NCI-H526 (cell line): Measurements from ENCODE around the gene KDM5B.

Source experiments
- DNase-seq, 2 experiments: peaks; one replicate each; lab custom pipeline; 2025; lab: John Stamatoyannopoulos, UW

KDM5B gene

GRCh38 chr1:202685641-202686040 lies 122.6 kb downstream of the KDM5B start:
- DNase-seq, result no peak

GRCh38 chr1:202684716-202685115 lies 123.5 kb downstream of the KDM5B start:
- DNase-seq, result no peak

DNA sequence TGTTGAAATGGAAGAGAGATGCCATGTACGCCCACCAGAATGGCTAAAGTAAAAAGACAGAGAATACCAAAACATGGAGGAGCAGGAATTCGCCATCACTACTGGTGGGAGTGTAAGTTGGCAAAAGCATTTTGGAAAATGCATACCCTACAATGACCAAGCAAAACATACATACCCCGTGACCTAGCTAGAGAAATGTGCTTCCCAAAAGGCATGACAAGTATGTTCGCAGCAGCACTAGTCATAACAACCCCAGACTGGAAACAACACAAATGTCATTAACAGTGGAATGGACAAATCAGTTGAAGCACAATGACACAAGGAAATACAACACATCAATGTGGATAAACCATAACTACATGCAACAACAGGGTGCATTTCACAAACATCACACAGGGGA lies 125.2 kb downstream of the KDM5B start:
- DNase-seq, result no peak

- DNase-seq, result no peak
Observed at GRCh38 chr1:202682477-202682876, 125.7 kb downstream of the KDM5B start.

DNA sequence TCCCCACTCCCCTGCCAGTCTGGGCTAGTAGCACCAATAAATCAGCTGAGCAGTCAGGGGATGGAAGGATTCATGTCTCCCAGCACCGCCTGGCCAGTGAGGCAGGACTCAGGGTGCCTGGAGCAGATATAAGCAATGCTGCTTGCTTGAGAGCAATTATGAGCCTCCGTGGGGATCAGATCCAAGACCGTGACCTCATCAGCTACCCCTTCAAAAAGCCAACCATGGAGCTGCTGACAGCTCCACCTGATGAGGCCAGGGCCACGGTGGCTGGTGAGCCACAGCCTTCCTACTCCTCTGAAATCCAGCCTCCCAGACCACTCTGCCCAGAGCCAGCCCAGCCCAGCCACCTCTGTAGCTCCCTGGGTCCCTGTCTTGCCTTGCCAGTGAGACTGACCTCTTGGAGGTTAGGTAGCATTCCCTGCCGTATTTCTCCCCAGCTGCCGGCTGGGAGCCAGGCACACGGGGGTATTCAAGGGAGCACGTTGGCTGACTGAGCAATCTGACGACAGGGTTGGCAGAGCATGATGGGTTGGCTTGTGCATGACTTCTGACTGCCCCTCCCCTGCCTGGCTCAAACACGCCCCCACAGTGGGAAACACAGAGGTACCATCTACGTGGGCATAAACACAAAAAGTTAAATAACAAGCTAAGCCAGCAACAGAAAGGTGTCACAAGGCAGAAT lies 126.3 kb downstream of the KDM5B start:
- DNase-seq, result no peak

GRCh38 chr1:202680586-202681352 lies 127.5 kb downstream of the KDM5B start:
- no peak for DNase-seq

- DNase-seq, result no peak
Observed at GRCh38 chr1:202679406-202680177, 128.6 kb downstream of the KDM5B start.

GRCh38 chr1:202677433-202677832 lies 130.8 kb downstream of the KDM5B start:
- no peak for DNase-seq
